Natural killer cell treated with Interleukin-12 subunit alpha and Interleukin-12 subunit beta and Interleukin-15 and Interleukin-18, amount 100 ng/mL, for 72 hours (primary cell): ENCODE data around the gene NFAM1. TPM values are rescaled to one million over a fixed set of nuclear protein-coding genes. Genes with fewer than 3 reads are reported as not detected.
A peak's percentile ranks its signal among the peaks of the same experiment; 100 is the strongest.

Experiments used
- ATAC-seq, 2 donors: fragments of 150-1000 bp; cut with Tn5 transposase in 1 of 2; sonication (Bioruptor Pico), chemical (Tn5 transposase) in 1 of 2; 2 replicates each; pipeline ENCODE4 v1.10.0; 2021
- DNase-seq: peaks from one replicate; pipeline ENCODE4 v3.0.0; 2022; ENCODE audit warnings: low spot score
- H3K27ac Mint-ChIP-seq, 2 donors: 1 replicate in 1 of 2; 2 replicates in 1 of 2; pipeline ENCODE4 v1.8.0; 2022; ENCODE audit warnings: mixed read lengths in 2 of 2, mild to moderate bottlenecking in 1 of 2, moderate library complexity in 1 of 2
- H3K27me3 Mint-ChIP-seq, 2 donors: 1 replicate in 1 of 2; 2 replicates in 1 of 2; pipeline ENCODE4 v1.8.0; 2022; ENCODE audit warnings: mixed read lengths in 2 of 2
- H3K36me3 Mint-ChIP-seq: one replicate; pipeline ENCODE4 v1.8.0; 2022; ENCODE audit warnings: mixed read lengths
- H3K4me1 Mint-ChIP-seq, 2 donors: 1 replicate in 1 of 2; 2 replicates in 1 of 2; pipeline ENCODE4 v1.8.0; 2022; ENCODE audit warnings: low read depth in 2 of 2, mixed read lengths in 2 of 2, mild to moderate bottlenecking in 1 of 2
- H3K4me3 Mint-ChIP-seq: one replicate; pipeline ENCODE4 v1.8.0; 2022; ENCODE audit warnings: mixed read lengths
- H3K9me3 Mint-ChIP-seq: 2 replicates; pipeline ENCODE4 v1.8.0; 2022; ENCODE audit warnings: mixed read lengths
- total RNA-seq, 2 donors: library from RNA; stranded (reverse); gene quantifications; one replicate each; pipeline ENCODE4 v1.2.3, GENCODE V29; 2022

The NFAM1 gene
- total RNA-seq, 2 donors from 2014 or later = 0.19 to 0.47 TPM

GRCh38 chr22:42397332-42398249 lies 34.6 kb downstream of the NFAM1 start:
- peaks cover 2 to 5% of the 10 kb centered on the region in 2 donors for H3K27me3 Mint-ChIP-seq
- DNase-seq (no peak), ATAC-seq (no peak)
- no peaks in the 10 kb centered on the region for H3K36me3 Mint-ChIP-seq
- no peak overlapping the region for H3K4me3 Mint-ChIP-seq
- H3K9me3 Mint-ChIP-seq = no peaks in the 10 kb centered on the region
- peaks cover 0 to 5% of the 10 kb centered on the region in 2 donors for H3K4me1 Mint-ChIP-seq
- no peak overlapping the region for H3K27ac Mint-ChIP-seq

- ATAC-seq = no peak
Measured at GRCh38 chr22:42396621-42397331, 35.4 kb downstream of the NFAM1 start.

GRCh38 chr22:42389143-42389542 lies 43.1 kb downstream of the NFAM1 start:
- Mint-ChIP-seq H3K27ac (no peak overlapping the region), H3K4me1 (no peaks in the 10 kb centered on the region), H3K9me3 (no peaks in the 10 kb centered on the region), H3K4me3 (no peak overlapping the region), H3K36me3 (no peaks in the 10 kb centered on the region), H3K27me3 (peaks cover 10 to 16% of the 10 kb centered on the region in 2 donors)
- peak in 1 of 2 donors; percentile 7 for ATAC-seq
- no peak for DNase-seq

More at GRCh38 chr22:42396621-42397331, 35.4 kb downstream of the NFAM1 start:
- peaks cover 6 to 13% of the 10 kb centered on the region in 2 donors for H3K27me3 Mint-ChIP-seq
- H3K4me1 Mint-ChIP-seq = peaks cover 0 to 5% of the 10 kb centered on the region in 2 donors
- no peak for DNase-seq
- H3K4me3 Mint-ChIP-seq = no peak overlapping the region
- no peak overlapping the region for H3K27ac Mint-ChIP-seq
- no peaks in the 10 kb centered on the region for H3K36me3 Mint-ChIP-seq
- H3K9me3 Mint-ChIP-seq = no peaks in the 10 kb centered on the region

- H3K4me3 Mint-ChIP-seq = no peak overlapping the region
- ATAC-seq = no peak
- no peak overlapping the region for H3K27ac Mint-ChIP-seq
- no peaks in the 10 kb centered on the region for H3K9me3 Mint-ChIP-seq
- no peak for DNase-seq
- H3K27me3 Mint-ChIP-seq = peaks cover 10 to 16% of the 10 kb centered on the region in 2 donors
- H3K36me3 Mint-ChIP-seq = no peaks in the 10 kb centered on the region
- no peaks in the 10 kb centered on the region for H3K4me1 Mint-ChIP-seq
Measured at GRCh38 chr22:42388130-42388797, 43.9 kb downstream of the NFAM1 start.

- H3K27ac Mint-ChIP-seq = no peak overlapping the region
- H3K4me3 Mint-ChIP-seq = no peak overlapping the region
- H3K27me3 Mint-ChIP-seq = peaks cover 10 to 16% of the 10 kb centered on the region in 2 donors
- no peaks in the 10 kb centered on the region for H3K36me3 Mint-ChIP-seq
- DNase-seq (no peak), ATAC-seq (peak in 1 of 2 donors; percentile 3)
- no peaks in the 10 kb centered on the region for H3K9me3 Mint-ChIP-seq
- H3K4me1 Mint-ChIP-seq = no peaks in the 10 kb centered on the region
Measured at GRCh38 chr22:42387631-42388030, 44.6 kb downstream of the NFAM1 start.

GRCh38 chr22:42385696-42386095 lies 46.5 kb downstream of the NFAM1 start:
- H3K9me3 Mint-ChIP-seq = no peaks in the 10 kb centered on the region
- H3K4me1 Mint-ChIP-seq = no peaks in the 10 kb centered on the region
- H3K27me3 Mint-ChIP-seq = peaks cover 0 to 3% of the 10 kb centered on the region in 2 donors
- no peaks in the 10 kb centered on the region for H3K36me3 Mint-ChIP-seq
- H3K4me3 Mint-ChIP-seq = no peak overlapping the region
- DNase-seq = no peak
- no peak for ATAC-seq
- H3K27ac Mint-ChIP-seq = no peak overlapping the region

GRCh38 chr22:42384506-42384905 lies 47.7 kb downstream of the NFAM1 start:
- H3K27ac Mint-ChIP-seq = no peak overlapping the region
- H3K4me3 Mint-ChIP-seq = no peak overlapping the region
- DNase-seq = no peak
- H3K36me3 Mint-ChIP-seq = no peaks in the 10 kb centered on the region
- H3K4me1 Mint-ChIP-seq = no peaks in the 10 kb centered on the region
- ATAC-seq = no peak
- no peaks in the 10 kb centered on the region for H3K27me3 Mint-ChIP-seq
- no peaks in the 10 kb centered on the region for H3K9me3 Mint-ChIP-seq

- H3K4me1 Mint-ChIP-seq = no peaks in the 10 kb centered on the region
- H3K9me3 Mint-ChIP-seq = no peaks in the 10 kb centered on the region
- no peak for ATAC-seq
- no peaks in the 10 kb centered on the region for H3K27me3 Mint-ChIP-seq
- no peak overlapping the region for H3K4me3 Mint-ChIP-seq
- no peaks in the 10 kb centered on the region for H3K36me3 Mint-ChIP-seq
- H3K27ac Mint-ChIP-seq = no peak overlapping the region
- DNase-seq = no peak
Measured at GRCh38 chr22:42383851-42384417, 48.3 kb downstream of the NFAM1 start.

GRCh38 chr22:42383287-42383686 lies 48.9 kb downstream of the NFAM1 start:
- Mint-ChIP-seq H3K4me3 (no peak overlapping the region), H3K27ac (no peak overlapping the region), H3K27me3 (no peaks in the 10 kb centered on the region), H3K36me3 (no peaks in the 10 kb centered on the region), H3K9me3 (no peaks in the 10 kb centered on the region), H3K4me1 (no peaks in the 10 kb centered on the region)
- DNase-seq (no peak), ATAC-seq (no peak)

GRCh38 chr22:42380769-42381551 lies 51.2 kb downstream of the NFAM1 start:
- ATAC-seq (no peak), DNase-seq (no peak)
- no peaks in the 10 kb centered on the region for H3K36me3 Mint-ChIP-seq
- H3K4me3 Mint-ChIP-seq = no peak overlapping the region
- peaks cover 0 to 4% of the 10 kb centered on the region in 2 donors for H3K27me3 Mint-ChIP-seq
- no peaks in the 10 kb centered on the region for H3K4me1 Mint-ChIP-seq
- H3K27ac Mint-ChIP-seq = no peak overlapping the region
- H3K9me3 Mint-ChIP-seq = no peaks in the 10 kb centered on the region

- ATAC-seq (no peak), DNase-seq (no peak)
Measured at GRCh38 chr22:42379966-42380537, 52.2 kb downstream of the NFAM1 start.

GRCh38 chr22:42376711-42377554 lies 55.3 kb downstream of the NFAM1 start:
- Mint-ChIP-seq H3K9me3 (no peaks in the 10 kb centered on the region), H3K27me3 (peaks cover 0 to 6% of the 10 kb centered on the region in 2 donors), H3K4me1 (no peaks in the 10 kb centered on the region), H3K36me3 (no peaks in the 10 kb centered on the region), H3K27ac (no peak overlapping the region), H3K4me3 (no peak overlapping the region)
- ATAC-seq = no peak
- no peak for DNase-seq

More at GRCh38 chr22:42379966-42380537, 52.2 kb downstream of the NFAM1 start:
- Mint-ChIP-seq H3K4me1 (no peaks in the 10 kb centered on the region), H3K27ac (no peak overlapping the region), H3K9me3 (no peaks in the 10 kb centered on the region), H3K4me3 (no peak overlapping the region), H3K36me3 (no peaks in the 10 kb centered on the region), H3K27me3 (peaks cover 0 to 6% of the 10 kb centered on the region in 2 donors)
